SU-DHL-6 (cell line): ENCODE measurements around the gene NOP10.
A peak's percentile ranks its signal among the peaks of the same experiment; 100 is the strongest.

Experiments
- H2AFZ ChIP-seq: fragments of 200-600 bp; sonication (generic); 2 replicates; pipeline ENCODE4 v1.6.1; 2014; ENCODE audit warnings: low read depth, mild to moderate bottlenecking, moderate library complexity, mixed read lengths, antibody characterized with exemption, low read length; ENCODE audit not compliant: severe bottlenecking
- H3F3A ChIP-seq: fragments of 200-600 bp; shearing (Covaris generic); 2 replicates; pipeline ENCODE4 v1.6.0; 2016; ENCODE audit warnings: antibody characterized with exemption, mild to moderate bottlenecking; ENCODE audit not compliant: insufficient read depth
- H3K27ac ChIP-seq: fragments of 200-600 bp; sonication (generic); 2 replicates; pipeline ENCODE4 v1.5.1; 2016; ENCODE audit warnings: low read depth, mild to moderate bottlenecking, low read length, moderate library complexity, mixed read lengths
- H3K27me3 ChIP-seq: fragments of 200-600 bp; sonication (generic), shearing (Covaris generic); 2 replicates; pipeline ENCODE4 v1.6.0; 2014; ENCODE audit warnings: mild to moderate bottlenecking, low read length
- H3K36me3 ChIP-seq: fragments of 200-600 bp; sonication (generic); 2 replicates; pipeline ENCODE4 v1.6.1; 2014; ENCODE audit warnings: mild to moderate bottlenecking, low read length, mixed read lengths
- H3K4me2 ChIP-seq: fragments of 300-600, 200-600 bp; shearing (Covaris generic), sonication (generic); 2 replicates; pipeline ENCODE4 v1.6.0; 2014; ENCODE audit warnings: low read length, low read depth, mild to moderate bottlenecking; ENCODE audit not compliant: poor library complexity, severe bottlenecking
- H3K4me3 ChIP-seq: fragments of 200-600 bp; sonication (generic); 2 replicates; pipeline ENCODE4 v1.5.1; 2014; ENCODE audit warnings: antibody characterized with exemption, low read length, mild to moderate bottlenecking, mixed read lengths; ENCODE audit not compliant: insufficient read depth, poor library complexity, severe bottlenecking
- H3K79me2 ChIP-seq: fragments of 200-600 bp; sonication (generic); 2 replicates; pipeline ENCODE4 v1.6.1; 2014; ENCODE audit warnings: mild to moderate bottlenecking, low read length, moderate library complexity; ENCODE audit not compliant: insufficient read depth
- H3K9ac ChIP-seq: fragments of 200-600 bp; sonication (generic); 2 replicates; pipeline ENCODE4 v1.7.0; 2014; ENCODE audit warnings: mild to moderate bottlenecking, low read length
- H3K9me2 ChIP-seq: fragments of 200-600 bp; sonication (generic); replicated peaks from 2 replicates; pipeline ENCODE4 v1.6.1; 2014; ENCODE audit warnings: low read length; ENCODE audit not compliant: insufficient read depth
- H3K9me3 ChIP-seq: fragments of 200-600 bp; sonication (generic); 2 replicates; pipeline ENCODE4 v1.6.1; 2014; ENCODE audit warnings: low read length, mixed read lengths; ENCODE audit not compliant: insufficient read depth
- H4K20me1 ChIP-seq: fragments of 200-600 bp; sonication (generic); 2 replicates; pipeline ENCODE4 v1.6.1; 2014; ENCODE audit warnings: low read depth, mild to moderate bottlenecking, antibody characterized with exemption, low read length, moderate library complexity, mixed read lengths
- EZH2phosphoT487 ChIP-seq: fragments of 200-600 bp; sonication (generic), shearing (Covaris generic); conservative IDR thresholded peaks from 2 replicates; pipeline ENCODE4 v1.6.1; 2018; ENCODE audit warnings: mild to moderate bottlenecking, antibody characterized with exemption, low read length, moderate library complexity, mixed read lengths
- TF ChIP-seq, protein P1 (sequence below): fragments of 200-600 bp; sonication (generic); IDR thresholded peaks from one replicate; pipeline ENCODE4 v1.5.1; 2017; ENCODE audit warnings: antibody characterized with exemption, mild to moderate bottlenecking, low read length, moderate library complexity; ENCODE audit not compliant: insufficient read depth, poor library complexity, severe bottlenecking

The NOP10 gene

DNA sequence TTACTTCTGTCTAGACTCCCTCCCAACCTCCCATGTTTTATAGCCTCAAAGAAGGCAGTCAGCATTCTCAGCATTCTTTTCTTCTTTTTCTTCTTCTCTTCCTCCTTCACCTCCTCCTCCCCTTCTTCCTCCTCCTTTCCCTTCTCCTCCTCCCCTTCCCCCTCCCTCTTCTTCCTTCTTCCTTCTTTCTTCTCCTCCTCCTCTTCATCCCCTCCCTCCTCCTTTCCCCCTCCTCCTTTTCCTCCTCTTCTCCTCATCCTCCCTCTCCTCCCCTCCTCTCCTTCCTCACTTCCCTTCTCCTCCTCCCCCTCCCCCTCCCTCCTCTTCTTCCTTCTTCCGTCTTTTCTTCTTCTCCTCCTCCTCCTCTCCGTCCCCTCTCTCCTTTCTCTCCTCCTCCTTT is 27.7 kb upstream of the NOP10 start:
- H3K4me2 ChIP-seq = no peak overlapping the region
- no peak overlapping the region for H3K27ac ChIP-seq
- H3K9me3 ChIP-seq = no peaks in the 10 kb centered on the region
- H2AFZ ChIP-seq = no peak overlapping the region
- H3K36me3 ChIP-seq = no peaks in the 10 kb centered on the region
- no peak for TF ChIP-seq EZH2phosphoT487
- TF ChIP-seq, protein P1, sequence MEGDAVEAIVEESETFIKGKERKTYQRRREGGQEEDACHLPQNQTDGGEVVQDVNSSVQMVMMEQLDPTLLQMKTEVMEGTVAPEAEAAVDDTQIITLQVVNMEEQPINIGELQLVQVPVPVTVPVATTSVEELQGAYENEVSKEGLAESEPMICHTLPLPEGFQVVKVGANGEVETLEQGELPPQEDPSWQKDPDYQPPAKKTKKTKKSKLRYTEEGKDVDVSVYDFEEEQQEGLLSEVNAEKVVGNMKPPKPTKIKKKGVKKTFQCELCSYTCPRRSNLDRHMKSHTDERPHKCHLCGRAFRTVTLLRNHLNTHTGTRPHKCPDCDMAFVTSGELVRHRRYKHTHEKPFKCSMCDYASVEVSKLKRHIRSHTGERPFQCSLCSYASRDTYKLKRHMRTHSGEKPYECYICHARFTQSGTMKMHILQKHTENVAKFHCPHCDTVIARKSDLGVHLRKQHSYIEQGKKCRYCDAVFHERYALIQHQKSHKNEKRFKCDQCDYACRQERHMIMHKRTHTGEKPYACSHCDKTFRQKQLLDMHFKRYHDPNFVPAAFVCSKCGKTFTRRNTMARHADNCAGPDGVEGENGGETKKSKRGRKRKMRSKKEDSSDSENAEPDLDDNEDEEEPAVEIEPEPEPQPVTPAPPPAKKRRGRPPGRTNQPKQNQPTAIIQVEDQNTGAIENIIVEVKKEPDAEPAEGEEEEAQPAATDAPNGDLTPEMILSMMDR = no peak
- no peak overlapping the region for H3K4me3 ChIP-seq
- peaks cover 8% of the 10 kb centered on the region; the same call in 1 of the 2 replicates for H3K79me2 ChIP-seq
- no peaks in the 10 kb centered on the region for H3K9me2 ChIP-seq
- peaks cover 5% of the 10 kb centered on the region for H3F3A ChIP-seq
- H3K27me3 ChIP-seq = no peaks in the 10 kb centered on the region
- no peaks in the 10 kb centered on the region for H4K20me1 ChIP-seq
- H3K9ac ChIP-seq = no peak overlapping the region

DNA sequence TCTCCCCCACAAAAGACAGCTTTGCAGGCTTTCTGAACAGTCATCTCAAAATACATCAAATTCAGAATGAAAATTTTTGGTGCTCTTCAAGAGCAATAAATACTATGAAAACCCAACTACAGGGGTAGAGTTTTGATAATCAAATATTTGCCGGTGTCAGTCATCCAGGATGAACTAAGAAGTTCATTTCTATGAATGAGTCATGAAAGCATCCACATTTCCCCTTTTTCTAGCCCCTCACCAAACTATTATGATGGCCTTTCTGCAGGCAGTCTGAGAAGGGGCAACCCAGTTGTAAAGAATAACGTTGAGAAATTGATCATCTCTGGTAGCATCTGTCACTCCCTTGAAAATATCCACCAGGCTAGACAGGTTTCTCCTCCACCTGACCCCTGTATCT is 27.2 kb upstream of the NOP10 start:
- H3K27me3 ChIP-seq = no peaks in the 10 kb centered on the region
- TF ChIP-seq EZH2phosphoT487 = no peak
- TF ChIP-seq, protein P1 = no peak
- H3K9ac ChIP-seq = no peak overlapping the region

DNA sequence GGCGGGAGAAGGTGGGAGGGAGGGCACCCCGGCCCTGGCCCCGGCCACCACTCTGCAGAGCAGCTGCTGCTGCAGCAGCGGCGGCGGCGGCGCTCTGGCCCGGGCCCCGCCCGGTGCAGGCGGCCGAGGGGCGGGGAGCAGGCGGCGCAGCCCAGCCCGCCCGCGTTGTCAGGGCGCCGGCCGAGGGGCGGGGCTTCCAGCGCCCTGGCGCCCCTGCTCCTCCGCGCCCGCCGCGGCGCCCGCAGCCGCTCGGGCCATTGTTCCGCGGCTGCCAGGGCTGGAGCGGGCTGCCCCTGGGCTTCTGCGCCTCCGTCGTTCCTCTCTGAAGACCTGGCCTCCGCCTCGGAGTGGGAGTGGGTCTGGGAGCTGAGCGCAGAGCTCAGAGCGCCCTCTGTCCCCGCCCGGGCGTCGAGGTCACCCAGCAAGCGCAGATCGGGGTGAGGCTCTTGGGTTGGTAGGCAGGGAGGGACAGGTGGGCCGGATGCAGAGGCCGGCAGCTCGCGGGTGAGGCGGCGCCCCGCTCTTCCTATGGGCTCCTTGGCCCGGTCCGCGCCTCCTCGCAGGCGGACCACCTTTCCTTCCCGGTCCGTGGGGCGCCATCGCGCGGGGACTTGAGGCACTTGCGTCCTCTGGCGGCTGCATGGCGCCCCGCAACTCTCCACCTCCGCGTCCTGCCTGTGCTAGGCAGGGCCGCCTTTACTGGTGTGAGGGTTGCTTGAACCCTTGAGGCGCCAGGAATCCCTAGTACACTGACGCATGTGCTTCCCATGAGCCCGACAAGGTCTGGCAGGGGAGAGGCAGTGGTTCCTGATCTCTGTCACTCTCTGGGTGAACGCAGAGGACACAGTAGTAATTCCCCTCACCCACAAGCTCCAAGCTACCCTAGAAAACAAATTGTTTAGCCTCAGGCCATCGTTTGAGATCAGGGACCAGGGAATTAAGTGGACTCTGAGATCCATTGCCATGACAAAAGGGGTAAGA is 24.5 kb upstream of the NOP10 start, which contains the start of gene LPCAT4:
Gene LPCAT4, minus strand, starts transcription at position 96 of the 981 bp plus-strand sequence. CDS start 96 bp downstream, outside the sequence.
- peak within 1 kb of the TSS; percentile 96 for H2AFZ ChIP-seq
- no peak for TF ChIP-seq EZH2phosphoT487
- TF ChIP-seq, protein P1 = peak; percentile 92

More for the DNA sequence above, 27.2 kb upstream of the NOP10 start:
- Histone ChIP-seq H3K4me2 (no peak overlapping the region), H3K9me2 (no peaks in the 10 kb centered on the region), H3K9me3 (no peaks in the 10 kb centered on the region), H4K20me1 (no peaks in the 10 kb centered on the region), H3F3A (peaks cover 5% of the 10 kb centered on the region), H3K4me3 (no peak overlapping the region), H3K27ac (no peak overlapping the region), H3K36me3 (no peaks in the 10 kb centered on the region), H2AFZ (no peak overlapping the region), H3K79me2 (peaks cover 13% of the 10 kb centered on the region; the same call in 1 of the 2 replicates)

More for the DNA sequence above, 24.5 kb upstream of the NOP10 start, which contains the start of gene LPCAT4:
- no peaks in the 10 kb centered on the region for H3K36me3 ChIP-seq
- no peaks in the 10 kb centered on the region for H3K27me3 ChIP-seq
- H3K9ac ChIP-seq = peak within 1 kb of the TSS; percentile 88
- H3K27ac ChIP-seq = peak within 1 kb of the TSS; percentile 96
- H3K4me2 ChIP-seq = peak within 1 kb of the TSS; percentile 95
- peak within 1 kb of the TSS; percentile 89 for H3K4me3 ChIP-seq
- H3K79me2 ChIP-seq = peaks cover 18% of the 10 kb centered on the region; the same call in 1 of the 2 replicates
- no peaks in the 10 kb centered on the region for H3K9me3 ChIP-seq
- no peaks in the 10 kb centered on the region for H3K9me2 ChIP-seq
- H4K20me1 ChIP-seq = no peaks in the 10 kb centered on the region
- peaks cover 5% of the 10 kb centered on the region for H3F3A ChIP-seq
